IMR-90 (cell line): ENCODE data around the gene HKDC1. TPM values are rescaled to one million over a fixed set of nuclear protein-coding genes. Genes with fewer than 3 reads are reported as not detected.

Source experiments
- ATAC-seq: fragments of 200-7000 bp; cut with Tn5 transposase; 2 replicates; pipeline ENCODE4 v1.9.1; 2020; ENCODE audit warnings: low read depth, mild to moderate bottlenecking, moderate library complexity
- BruUV-seq: library from RNA; stranded (reverse); fragments of 400-500 nt; replicated peaks from 2 replicates; lab custom pipeline; 2021; lab: Mats Ljungman, UMichigan
- CTCF ChIA-PET: fragments of 300-600 bp; formaldehyde crosslinking; extraction: SDS; loops from one replicate; lab custom pipeline; 2021; ENCODE audit warnings: antibody characterized with exemption; lab: Yijun Ruan, JAX
- POLR2A ChIA-PET: fragments of 300-600 bp; sonication (Branson Sonifier 250); formaldehyde crosslinking; loops from one replicate; lab custom pipeline; 2022; ENCODE audit warnings: antibody characterized with exemption; ENCODE audit not compliant: unreplicated experiment; lab: Charles Lee
- DNase-seq: peaks from one replicate; pipeline ENCODE4 v3.0.0; 2013
- H2AFZ ChIP-seq: replicated peaks from 2 replicates; pipeline ENCODE3; 2013; ENCODE audit warnings: low read length, mild to moderate bottlenecking; ENCODE audit not compliant: poor library complexity
- H2AK5ac ChIP-seq: 2 replicates; pipeline ENCODE4 v1.6.1; 2013; ENCODE audit warnings: low read depth, low read length, inconsistent platforms
- H2AK9ac ChIP-seq: replicated peaks from 2 replicates; pipeline ENCODE3; 2013; ENCODE audit warnings: mild to moderate bottlenecking, low read depth, low read length, moderate library complexity; ENCODE audit not compliant: poor library complexity
- H2BK120ac ChIP-seq: 2 replicates; pipeline ENCODE4 v1.6.1; 2013; ENCODE audit warnings: low read depth, low read length, inconsistent platforms
- H2BK15ac ChIP-seq: 3 replicates; pipeline ENCODE4 v1.6.1; 2013; ENCODE audit warnings: low read depth, low read length, inconsistent platforms
- H2BK20ac ChIP-seq: 2 replicates; pipeline ENCODE4 v1.6.1; 2013; ENCODE audit warnings: low read depth, mild to moderate bottlenecking, inconsistent platforms, low read length, moderate library complexity
- H2BK5ac ChIP-seq: 2 replicates; pipeline ENCODE4 v1.6.1; 2013; ENCODE audit warnings: mild to moderate bottlenecking, low read depth, low read length, inconsistent platforms; ENCODE audit not compliant: poor library complexity, severe bottlenecking
- H3K14ac ChIP-seq: replicated peaks from 2 replicates; pipeline ENCODE4 v1.6.1; 2013; ENCODE audit warnings: low read depth, low read length, inconsistent platforms
- H3K18ac ChIP-seq: 2 replicates; pipeline ENCODE4 v1.6.1; 2013; ENCODE audit warnings: low read depth, low read length, control low read depth
- H3K23ac ChIP-seq: 2 replicates; pipeline ENCODE4 v1.6.1; 2013; ENCODE audit warnings: low read depth, low read length, inconsistent platforms
- H3K27ac ChIP-seq: 2 replicates; pipeline ENCODE4 v1.5.1; 2013; ENCODE audit warnings: mild to moderate bottlenecking, control low read depth, low read length; ENCODE audit not compliant: insufficient read depth
- H3K27me3 ChIP-seq: 2 replicates; pipeline ENCODE4 v1.6.1; 2013; ENCODE audit warnings: low read length; ENCODE audit not compliant: control insufficient read depth, insufficient read depth
- H3K36me3 ChIP-seq: 2 replicates; pipeline ENCODE4 v1.6.1; 2013; ENCODE audit warnings: low read length, mixed read lengths; ENCODE audit not compliant: control insufficient read depth, insufficient read depth
- H3K4ac ChIP-seq: 2 replicates; pipeline ENCODE4 v1.6.1; 2013; ENCODE audit warnings: low read depth, low read length, inconsistent platforms
- H3K4me1 ChIP-seq: 2 replicates; pipeline ENCODE4 v1.6.1; 2013; ENCODE audit warnings: low read length, mixed read lengths; ENCODE audit not compliant: control insufficient read depth, insufficient read depth
- H3K4me2 ChIP-seq: 2 replicates; pipeline ENCODE4 v1.6.1; 2013; ENCODE audit warnings: low read depth, mild to moderate bottlenecking, control low read depth, low read length, moderate library complexity
- H3K4me3 ChIP-seq: 2 replicates; pipeline ENCODE4 v1.5.1; 2013; ENCODE audit warnings: low read depth, mild to moderate bottlenecking, control low read depth, low read length, moderate library complexity; ENCODE audit not compliant: insufficient read depth
- H3K56ac ChIP-seq: 2 replicates; pipeline ENCODE4 v1.6.1; 2013; ENCODE audit warnings: low read length, inconsistent platforms; ENCODE audit not compliant: insufficient read depth; ENCODE audit errors: extremely low read depth
- H3K79me1 ChIP-seq, 2 experiments: 2 replicates each; pipeline ENCODE4 v1.6.1; 2013; ENCODE audit warnings: low read length in 2 of 2, inconsistent platforms in 1 of 2, low read depth in 1 of 2
- H3K9ac ChIP-seq: 2 replicates; pipeline ENCODE4 v1.6.1; 2013; ENCODE audit warnings: low read depth, low read length, control low read depth
- H3K9me1 ChIP-seq: 2 replicates; pipeline ENCODE4 v1.6.1; 2013; ENCODE audit warnings: low read length, inconsistent platforms; ENCODE audit not compliant: insufficient read depth
- H3K9me3 ChIP-seq: 2 replicates; pipeline ENCODE4 v1.6.1; 2013; ENCODE audit warnings: low read length; ENCODE audit not compliant: control insufficient read depth, insufficient read depth
- H4K20me1 ChIP-seq: 2 replicates; pipeline ENCODE4 v1.6.1; 2013; ENCODE audit warnings: low read length, inconsistent platforms; ENCODE audit not compliant: insufficient read depth
- H4K5ac ChIP-seq: 2 replicates; pipeline ENCODE4 v1.6.1; 2013; ENCODE audit warnings: mild to moderate bottlenecking, low read depth, low read length, control low read depth
- H4K8ac ChIP-seq, 2 experiments: 2 replicates each; pipeline ENCODE4 v1.6.1; 2013; ENCODE audit warnings: low read depth in 2 of 2, low read length in 2 of 2, control low read depth in 1 of 2, inconsistent platforms in 1 of 2
- H4K91ac ChIP-seq: 2 replicates; pipeline ENCODE4 v1.6.1; 2013; ENCODE audit warnings: low read depth, low read length, inconsistent platforms; ENCODE audit not compliant: insufficient read depth
- CHD1 ChIP-seq: IDR thresholded peaks from 2 replicates; pipeline ENCODE4 v1.6.1; 2012; ENCODE audit warnings: low read depth, low read length, improper control_type of control experiment
- NFE2L2 ChIP-seq: fragments of 150-350 bp; IDR thresholded peaks from 2 replicates; pipeline ENCODE4 v1.6.1; 2016; ENCODE audit warnings: low read depth, mild to moderate bottlenecking, low read length
- RAD21 ChIP-seq: IDR thresholded peaks from 2 replicates; pipeline ENCODE4 v1.6.1; 2012; ENCODE audit warnings: low read length, improper control_type of control experiment
- RCOR1 ChIP-seq: IDR thresholded peaks from 2 replicates; pipeline ENCODE4 v1.6.1; 2012; ENCODE audit warnings: mild to moderate bottlenecking, low read length, improper control_type of control experiment; ENCODE audit not compliant: insufficient replicate concordance
- SMC3 ChIP-seq: fragments of 150-350 bp; IDR thresholded peaks from 2 replicates; pipeline ENCODE4 v1.6.1; 2016; ENCODE audit warnings: low read depth, mild to moderate bottlenecking, antibody characterized with exemption, low read length, moderate library complexity
- WGBS, 2 experiments: methylation state at CpG; one replicate each; pipeline versions ENCODE4 v1.1.5 to v1.1.7; 2013; ENCODE audit warnings: missing lambda C conversion rate in 2 of 2; ENCODE audit not compliant: insufficient read length in 1 of 2; ENCODE audit errors: extremely low coverage in 2 of 2; 5-methylcytosine and 5-hydroxymethylcytosine counted together
- dilution Hi-C: fragments of 300-500 bp; cut with HindIII; formaldehyde crosslinking; loops from one replicate; pipeline ENCODE4 v1.14.3; 2018; ENCODE audit warnings: low sequenced_read_pairs; ENCODE audit not compliant: unreplicated experiment
- in situ Hi-C: fragments of 300-500 bp; cut with MboI; formaldehyde crosslinking; loops from 3 replicates; pipeline ENCODE4 v1.14.3; 2019; ENCODE audit warnings: low sequenced_read_pairs, inconsistent platforms, mixed read lengths
- intact Hi-C: fragments of 100-400 bp; cut with micrococcal nuclease; formaldehyde crosslinking; loops from 2 replicates; pipeline ENCODE4 v1.10.0; 2022
- polyA plus RNA-seq, 3 experiments: library from polyadenylated mRNA; depleted of rRNA; stranded (reverse); fragments of >200 nt; gene quantifications; 2 replicates each; pipeline ENCODE4 v1.2.3, GENCODE V29; 2012; ENCODE audit warnings: low replicate concordance in 1 of 3
- total RNA-seq: library from RNA; depleted of rRNA; stranded (reverse); fragments of >200 nt; gene quantifications from 2 replicates; pipeline ENCODE4 v1.2.3, GENCODE V29; 2012
- TF ChIP-seq, protein P1 (sequence below): conservative IDR thresholded peaks from 2 replicates; pipeline ENCODE4 v1.5.1; 2012; ENCODE audit warnings: mild to moderate bottlenecking, low read depth, low read length, improper control_type of control experiment

HKDC1 gene
- total and polyA plus RNA-seq, 2 of the 4 experiments (the other 2 are of a cell fraction) = under 0.01 to 0.03 TPM

DNA sequence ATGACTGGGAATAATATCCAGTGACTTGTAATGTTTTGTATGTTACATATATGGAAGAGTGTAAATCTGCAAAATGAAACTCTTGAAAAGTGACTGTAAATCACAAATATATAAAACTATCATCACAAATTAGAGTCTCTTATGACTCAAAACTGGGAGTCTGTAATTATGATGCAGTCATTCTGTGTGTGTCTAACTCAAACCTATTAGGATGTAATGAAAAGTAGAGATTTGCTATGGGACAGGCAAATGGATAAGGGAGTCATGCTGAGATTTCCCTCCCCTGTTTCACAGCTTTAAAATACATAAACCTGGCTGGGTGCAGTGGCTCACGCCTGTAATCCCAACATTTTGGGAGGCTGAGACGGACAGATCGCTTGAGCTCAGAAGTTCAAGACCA, 8.6 kb upstream of the HKDC1 start:
- Histone ChIP-seq H3K9ac (no peak overlapping the region), H3K79me1 (no peaks in the 10 kb centered on the region), H3K4me3 (no peak overlapping the region), H3K9me3 (no peaks in the 10 kb centered on the region), H3K27ac (no peak overlapping the region), H2BK20ac (no peak overlapping the region), H3K56ac (no peak overlapping the region), H3K36me3 (peaks cover 14% of the 10 kb centered on the region), H2AK9ac (no peak overlapping the region), H3K9me1 (no peaks in the 10 kb centered on the region), H4K5ac (no peak overlapping the region), H3K14ac (no peak overlapping the region), H4K91ac (no peak overlapping the region), H3K4me1 (no peaks in the 10 kb centered on the region), H3K23ac (no peak overlapping the region), H4K20me1 (no peaks in the 10 kb centered on the region), H3K4ac (no peak overlapping the region), H2BK5ac (no peak overlapping the region), H2AK5ac (no peak overlapping the region), H3K18ac (no peak overlapping the region), H2AFZ (no peak overlapping the region), H2BK120ac (no peak overlapping the region), H4K8ac (no peak overlapping the region), H2BK15ac (no peak overlapping the region), H3K4me2 (no peak overlapping the region), H3K27me3 (no peaks in the 10 kb centered on the region)
- no CpG with 5 or more reads among the region's 3 CpGs for WGBS, 2 experiments
- ATAC-seq = no peak
- DNase-seq = no peak
- TF ChIP-seq CHD1 (no peak), RCOR1 (no peak), NFE2L2 (no peak), RAD21 (no peak), SMC3 (no peak)
- TF ChIP-seq, protein P1, sequence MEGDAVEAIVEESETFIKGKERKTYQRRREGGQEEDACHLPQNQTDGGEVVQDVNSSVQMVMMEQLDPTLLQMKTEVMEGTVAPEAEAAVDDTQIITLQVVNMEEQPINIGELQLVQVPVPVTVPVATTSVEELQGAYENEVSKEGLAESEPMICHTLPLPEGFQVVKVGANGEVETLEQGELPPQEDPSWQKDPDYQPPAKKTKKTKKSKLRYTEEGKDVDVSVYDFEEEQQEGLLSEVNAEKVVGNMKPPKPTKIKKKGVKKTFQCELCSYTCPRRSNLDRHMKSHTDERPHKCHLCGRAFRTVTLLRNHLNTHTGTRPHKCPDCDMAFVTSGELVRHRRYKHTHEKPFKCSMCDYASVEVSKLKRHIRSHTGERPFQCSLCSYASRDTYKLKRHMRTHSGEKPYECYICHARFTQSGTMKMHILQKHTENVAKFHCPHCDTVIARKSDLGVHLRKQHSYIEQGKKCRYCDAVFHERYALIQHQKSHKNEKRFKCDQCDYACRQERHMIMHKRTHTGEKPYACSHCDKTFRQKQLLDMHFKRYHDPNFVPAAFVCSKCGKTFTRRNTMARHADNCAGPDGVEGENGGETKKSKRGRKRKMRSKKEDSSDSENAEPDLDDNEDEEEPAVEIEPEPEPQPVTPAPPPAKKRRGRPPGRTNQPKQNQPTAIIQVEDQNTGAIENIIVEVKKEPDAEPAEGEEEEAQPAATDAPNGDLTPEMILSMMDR = no peak
- intact Hi-C loops = no loop called here
- no TSS peak for BruUV-seq
- POLR2A ChIA-PET = no interaction called here
- CTCF ChIA-PET = no interaction called here
- dilution Hi-C loops = no loop called here
- in situ Hi-C loops = no loop called here
